ENCODE measurements around the gene TMEM250.
"Not testable (repeated sequence)": the region's sequence is repeated elsewhere in the genome, so short reads cannot be mapped to it uniquely, and the experiment has no call there.

TMEM250 gene

GRCh38 chr9:136118320-136119060 lies at the start of gene TMEM250:
TSS of gene TMEM250 (minus strand) at chr9:136118875. CDS start at chr9:136116900, 1,975 bp downstream.
- peak; percentile 89 for DNase-seq

- DNase-seq: no peak
Observed at GRCh38 chr9:136163248-136163850, 44.7 kb upstream of the TMEM250 start.

- no peak for DNase-seq
Observed at GRCh38 chr9:136160995-136161610, 42.4 kb upstream of the TMEM250 start.

- peak; percentile 36 for DNase-seq
Observed at GRCh38 chr9:136160381-136160841, 41.7 kb upstream of the TMEM250 start.

- no peak for DNase-seq
Observed at GRCh38 chr9:136159851-136160250, 41.2 kb upstream of the TMEM250 start.

- no peak for DNase-seq
Observed at GRCh38 chr9:136157477-136158265, 39.0 kb upstream of the TMEM250 start.

GRCh38 chr9:136156209-136157120 lies 37.8 kb upstream of the TMEM250 start:
- DNase-seq: no peak

GRCh38 chr9:136155576-136155975 lies 36.9 kb upstream of the TMEM250 start:
- no peak for DNase-seq

- DNase-seq: no peak
Observed at GRCh38 chr9:136154943-136155342, 36.3 kb upstream of the TMEM250 start.

- DNase-seq: no peak
Observed at GRCh38 chr9:136153381-136154065, 34.8 kb upstream of the TMEM250 start.

- no peak for DNase-seq
Observed at GRCh38 chr9:136152931-136153330, 34.3 kb upstream of the TMEM250 start.

- no peak for DNase-seq
Observed at GRCh38 chr9:136152543-136152866, 33.8 kb upstream of the TMEM250 start.

GRCh38 chr9:136151848-136152542 lies 33.3 kb upstream of the TMEM250 start:
- DNase-seq: no peak

- DNase-seq: no peak
Observed at GRCh38 chr9:136151214-136151804, 32.6 kb upstream of the TMEM250 start.

- not testable (repeated sequence) for DNase-seq
Observed at GRCh38 chr9:136150664-136151213, 32.1 kb upstream of the TMEM250 start.

GRCh38 chr9:136149853-136150252 lies 31.2 kb upstream of the TMEM250 start:
- no peak for DNase-seq

GRCh38 chr9:136149337-136149736 lies 30.7 kb upstream of the TMEM250 start:
- DNase-seq: no peak

GRCh38 chr9:136148766-136149165 lies 30.1 kb upstream of the TMEM250 start:
- DNase-seq: no peak

- DNase-seq: no peak
Observed at GRCh38 chr9:136147890-136148714, 29.4 kb upstream of the TMEM250 start.

Measured in NCI-H1436 (cell line).